Measurements from ENCODE around the gene SNTB2. TPM values are rescaled to one million over a fixed set of nuclear protein-coding genes. Genes with fewer than 3 reads are reported as not detected.

The SNTB2 gene
- total RNA-seq, 1 experiment from 2014 or later, result 20.2 TPM

DNA sequence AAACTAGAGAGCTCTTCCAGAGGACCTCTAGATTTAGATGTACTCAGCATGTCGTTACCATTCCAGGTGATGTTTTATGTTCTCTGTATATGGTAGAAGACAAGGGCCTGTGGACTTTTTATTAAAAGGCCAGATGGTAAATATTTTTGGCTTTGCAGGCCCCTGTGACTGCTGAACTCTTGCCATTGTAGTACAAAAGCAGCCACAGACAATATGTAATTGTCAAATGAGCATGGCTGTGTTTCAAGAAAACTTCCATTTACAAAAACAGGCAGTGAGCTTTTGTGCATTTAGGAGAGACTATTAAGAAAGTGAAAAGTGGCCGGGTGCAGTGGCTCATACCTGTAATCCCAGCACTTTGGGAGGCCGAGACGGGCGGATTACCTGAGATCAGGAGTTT lies 157.2 kb downstream of the SNTB2 start:
- Histone ChIP-seq H3K4me1 (ENCODE audit: insufficient read depth, low read length) (no peaks in the 10 kb centered on the region), H3K9ac (ENCODE audit: extremely low read depth, insufficient read length, low read length) (no peak overlapping the region), H2BK5ac (ENCODE audit: insufficient read length, low read length) (no peak overlapping the region), H4K91ac (ENCODE audit: insufficient read length, low read depth, low read length) (no peak overlapping the region), H4K20me1 (ENCODE audit: control insufficient read depth, insufficient read depth, insufficient read length) (no peaks in the 10 kb centered on the region), H3K79me2 (ENCODE audit: insufficient read depth, low read length) (peaks cover 5% of the 10 kb centered on the region; the same call in 1 of the 2 replicates), H3K23me2 (ENCODE audit: insufficient read length, low read depth, low read length, poor library complexity, severe bottlenecking) (peaks cover 7% of the 10 kb centered on the region), H3K23ac (ENCODE audit: insufficient read length, low read depth, low read length) (no peak overlapping the region), H3K9me3 (ENCODE audit: control insufficient read depth, low read depth, low read length) (no peaks in the 10 kb centered on the region), H3K18ac (ENCODE audit: insufficient read length, low read depth, low read length) (no peak overlapping the region), H2BK15ac (ENCODE audit: low read depth, low read length) (no peak overlapping the region), H2BK12ac (ENCODE audit: insufficient read length, low read depth, low read length) (no peak overlapping the region), H3K27ac (ENCODE audit: insufficient read length, low read depth, low read length) (no peak overlapping the region), H4K8ac (replicated peaks; ENCODE audit: insufficient read length, low read depth, low read length) (no peak overlapping the region), H4K5ac (ENCODE audit: insufficient read length, low read depth, low read length) (no peak overlapping the region), H2BK20ac (ENCODE audit: low read depth, low read length, poor library complexity, severe bottlenecking) (no peak overlapping the region), H3K4me2 (ENCODE audit: insufficient read depth, insufficient read length, low read length) (no peak overlapping the region), H3K27me3 (ENCODE audit: insufficient read depth, low read length) (no peaks in the 10 kb centered on the region), H3K4ac (ENCODE audit: low read depth, low read length) (no peak overlapping the region), H3K14ac (ENCODE audit: insufficient read depth, low read length) (no peak overlapping the region), H2BK120ac (ENCODE audit: low read depth, low read length, poor library complexity, severe bottlenecking) (no peak overlapping the region), H3K56ac (ENCODE audit: insufficient read length, low read depth, low read length) (no peak overlapping the region), H3K79me1 (ENCODE audit: insufficient read depth, low read depth, low read length, poor library complexity, severe bottlenecking) (peaks cover 11% of the 10 kb centered on the region), H3T11ph (ENCODE audit: low read length) (no peak overlapping the region), H2AK5ac (ENCODE audit: insufficient read length, low read length) (no peak overlapping the region), H2AFZ (ENCODE audit: low read length) (no peak overlapping the region)
- Mint-ChIP-seq H3K4me3 (no peak overlapping the region), H3K36me3 (ENCODE audit: insufficient read depth in 1 of 3, low read depth in 3 of 3) (peaks cover 16 to 49% (median 36%) of the 10 kb centered on the region in 3 experiments; a peak in 6 of 7 replicates), H3K27me3 (ENCODE audit: low read depth) (no peaks in the 10 kb centered on the region), H3K27ac (no peak overlapping the region), H3K4me1 (peaks cover 9 to 12% of the 10 kb centered on the region in 2 experiments), H3K9me3 (no peaks in the 10 kb centered on the region)
- WGBS (ENCODE audit: extremely low coverage, insufficient read length, low lambda C conversion rate), result no CpG with 5 or more reads among the region's 5 CpGs
- no peak for TF ChIP-seq CTCF (conservative IDR thresholded peaks at IDR 0.05)
- no peak for DNase-seq
